Thyroid gland (tissue), 4 donors: ENCODE results near the gene GPR173. TPM values are rescaled to one million over a fixed set of nuclear protein-coding genes. Genes with fewer than 3 reads are reported as not detected.
A peak's percentile ranks its signal among the peaks of the same experiment; 100 is the strongest.

Experiments used
- DNase-seq, 2 donors: peaks; one replicate each; pipeline ENCODE4 v3.0.0-alpha.2; 2019
- H3K27ac ChIP-seq, 3 donors: fragments of 200-600 bp; sonication (generic); 1 replicate in 2 of 3; 2 replicates in 1 of 3; pipeline ENCODE4 v1.5.1; 2016 to 2019; ENCODE audit warnings: mild to moderate bottlenecking in 1 of 3, moderate library complexity in 1 of 3
- H3K27me3 ChIP-seq: fragments of 200-600 bp; sonication (generic); one replicate; pipeline ENCODE4 v1.5.1; 2019
- H3K36me3 ChIP-seq, 2 donors: fragments of 200-600 bp; sonication (generic); one replicate each; pipeline ENCODE4 v1.5.1; 2016 to 2019
- H3K4me1 ChIP-seq, 2 donors: fragments of 200-600 bp; sonication (generic); one replicate each; pipeline ENCODE4 v1.5.1; 2017 to 2019
- H3K4me3 ChIP-seq, 3 donors: fragments of 200-600 bp; sonication (generic); replicated peaks in 1 of 3; 1 replicate in 2 of 3; 2 replicates in 1 of 3; pipeline ENCODE4 v1.5.1; 2016; ENCODE audit warnings: mild to moderate bottlenecking in 1 of 3
- H3K9me3 ChIP-seq: fragments of 200-600 bp; sonication (generic); one replicate; pipeline ENCODE4 v1.5.1; 2017
- CTCF ChIP-seq, 6 experiments: fragments of 200-600 bp in 3 of 6; fragments of 450-650 bp in 3 of 6; sonication (generic) in 3 of 6; IDR thresholded peaks; one replicate each; pipeline ENCODE4 v1.5.1; 2016 to 2019; ENCODE audit warnings: antibody characterized with exemption in 6 of 6, mild to moderate bottlenecking in 2 of 6, inconsistent platforms in 1 of 6, moderate library complexity in 1 of 6
- POLR2A ChIP-seq, 2 donors: fragments of 450-650 bp; IDR thresholded peaks; one replicate each; pipeline ENCODE4 v1.6.1; 2017; ENCODE audit warnings: antibody characterized with exemption in 2 of 2, mild to moderate bottlenecking in 2 of 2, moderate library complexity in 1 of 2
- WGBS, 2 donors: methylation state at CpG; one replicate each; pipeline ENCODE4 v1.1.5; 2017; 5-methylcytosine and 5-hydroxymethylcytosine counted together
- intact Hi-C: fragments of 100-400 bp; cut with DNase I; formaldehyde crosslinking; loops from one replicate; pipeline ENCODE4 v1.15.1; 2023
- total RNA-seq, 4 donors: library from RNA; depleted of rRNA; stranded (reverse); fragments of >200 nt; gene quantifications; one replicate each; pipeline ENCODE4 v1.2.3, GENCODE V29; 2016

GPR173 gene
- total RNA-seq, 4 donors from 2014 or later: 0.78 to 1.3 (median 1.1) TPM

GRCh38 chrX:53077207-53078197 is 28.9 kb downstream of the GPR173 start:
- Histone ChIP-seq H3K4me3 (no peak overlapping the region), H3K27me3 (no peaks in the 10 kb centered on the region), H3K4me1 (peaks cover 0 to 1% of the 10 kb centered on the region in 2 donors), H3K36me3 (no peaks in the 10 kb centered on the region), H3K27ac (no peak overlapping the region), H3K9me3 (no peaks in the 10 kb centered on the region)
- no peak for DNase-seq
- WGBS, 2 donors: 94% methylated on average over 11 to 12 of the region's 27 CpGs
- no peak for TF ChIP-seq CTCF (IDR thresholded peaks at IDR 0.05)
- TF ChIP-seq POLR2A (IDR thresholded peaks at IDR 0.05): no peak
- intact Hi-C loops: loop anchor here (10.0 kb wide), 1 partner anchor 147 kb away; the partner anchor contains the start of gene KDM5C

- 85 to 100% methylated on average over 1 of the region's 1 CpG for WGBS, 2 donors
- TF ChIP-seq CTCF (IDR thresholded peaks at IDR 0.05) (no peak), POLR2A (IDR thresholded peaks at IDR 0.05) (no peak)
- DNase-seq: no peak
- no peaks in the 10 kb centered on the region for H3K9me3 ChIP-seq
- H3K27me3 ChIP-seq: no peaks in the 10 kb centered on the region
- H3K4me1 ChIP-seq: peaks cover under 1 to 4% of the 10 kb centered on the region in 2 donors
- H3K4me3 ChIP-seq: no peak overlapping the region
- H3K36me3 ChIP-seq: no peaks in the 10 kb centered on the region
- intact Hi-C loops: loop anchor here (10.0 kb wide), 1 partner anchor 146 kb away; the partner anchor contains the start of gene KDM5C
- no peak overlapping the region for H3K27ac ChIP-seq
These were observed 30.4 kb downstream of the GPR173 start for GRCh38 chrX:53078943-53079342.

DNA sequence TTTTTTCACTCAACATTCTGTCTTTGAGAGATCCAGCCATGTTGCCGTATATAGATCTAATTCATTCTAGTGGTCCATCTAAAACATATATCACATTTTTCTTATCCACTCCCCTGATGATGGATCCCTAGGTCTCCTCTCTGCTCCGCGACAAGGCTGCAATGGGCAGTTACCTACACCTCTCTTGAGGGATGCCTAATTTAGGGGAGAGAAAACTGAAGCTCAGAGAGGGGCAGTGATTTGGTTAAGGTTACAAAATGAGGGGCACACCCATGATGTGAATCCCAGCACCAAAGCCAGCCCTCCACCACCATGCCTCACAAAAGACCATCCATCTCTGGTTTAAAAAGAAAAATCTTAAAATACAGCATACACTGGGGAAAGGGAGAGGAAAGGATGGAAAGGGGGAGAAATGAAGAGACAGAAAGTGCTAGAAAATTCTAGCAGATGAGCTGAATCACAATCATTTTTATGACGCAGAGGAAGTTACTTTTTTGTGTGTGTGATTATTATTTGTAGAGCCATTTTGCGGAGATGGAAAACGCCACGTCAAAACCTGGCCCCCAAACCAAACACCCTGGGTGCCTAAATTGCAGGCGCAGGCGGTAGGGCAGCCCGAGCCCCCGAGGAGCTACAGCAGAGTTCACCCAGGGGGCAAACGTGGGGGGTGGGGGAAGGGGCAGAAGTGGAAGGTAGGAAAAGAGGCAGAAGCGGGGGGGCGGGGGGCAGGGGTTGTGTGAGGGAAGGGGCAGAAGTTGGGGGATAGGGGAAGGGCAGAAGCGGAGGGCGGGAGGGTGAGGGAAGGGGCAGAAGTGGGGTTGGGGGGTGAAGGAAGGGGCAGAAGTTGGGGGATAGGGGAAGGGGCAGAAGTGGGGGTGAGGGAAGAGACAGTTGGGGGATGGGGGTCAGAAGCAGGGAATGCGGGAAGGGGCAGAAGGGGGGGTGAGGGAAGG is 32.3 kb downstream of the GPR173 start:
- Histone ChIP-seq H3K36me3 (peaks cover 0 to 9% of the 10 kb centered on the region in 2 donors), H3K27ac (peak overlapping the region; percentile 68 to 94 (median 75)), H3K9me3 (no peaks in the 10 kb centered on the region), H3K4me1 (peaks cover 5 to 10% of the 10 kb centered on the region in 2 donors), H3K4me3 (no peak overlapping the region), H3K27me3 (no peaks in the 10 kb centered on the region)
- WGBS, 2 donors: 45 to 47% methylated on average over 7 to 8 of the region's 17 CpGs
- no peak for DNase-seq
- no peak for TF ChIP-seq POLR2A (IDR thresholded peaks at IDR 0.05)
- no peak for TF ChIP-seq CTCF (IDR thresholded peaks at IDR 0.05)
- intact Hi-C loops: no loop called here

DNA sequence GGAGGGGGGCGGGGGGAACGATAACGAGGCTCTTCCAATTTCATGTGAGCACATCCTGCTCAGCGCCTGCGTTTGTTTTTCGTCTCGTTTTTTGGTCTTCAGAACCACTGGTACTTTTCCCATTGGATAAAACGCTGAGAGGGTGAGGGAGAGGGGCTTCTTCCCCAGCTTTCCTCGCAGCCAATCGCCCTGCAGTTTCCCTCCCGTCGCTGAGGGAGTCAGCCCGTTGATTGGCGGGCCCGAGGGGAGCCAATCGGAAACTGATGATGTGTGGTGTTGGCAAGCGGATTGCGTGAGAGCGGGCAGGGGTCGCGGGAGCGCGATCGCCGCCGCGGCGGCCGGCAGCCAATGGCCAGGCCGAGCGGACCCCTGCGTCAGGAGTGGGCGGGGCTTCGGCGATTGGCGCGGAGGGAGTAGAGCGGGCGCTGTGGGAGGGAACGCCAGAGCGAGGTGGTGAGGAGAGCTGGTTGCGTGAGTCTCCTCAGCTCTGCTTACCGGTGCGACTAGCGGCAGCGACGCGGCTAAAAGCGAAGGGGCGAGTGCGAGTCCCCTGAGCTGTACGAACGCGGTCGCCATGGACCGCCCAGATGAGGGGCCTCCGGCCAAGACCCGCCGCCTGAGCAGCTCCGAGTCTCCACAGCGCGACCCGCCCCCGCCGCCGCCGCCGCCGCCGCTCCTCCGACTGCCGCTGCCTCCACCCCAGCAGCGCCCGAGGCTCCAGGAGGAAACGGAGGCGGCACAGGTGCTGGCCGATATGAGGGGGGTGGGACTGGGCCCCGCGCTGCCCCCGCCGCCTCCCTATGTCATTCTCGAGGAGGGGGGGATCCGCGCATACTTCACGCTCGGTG is 33.6 kb downstream of the GPR173 start, which contains the start of gene TSPYL2:
Gene TSPYL2 (plus strand): TSS at position 443 of the 848 bp plus-strand sequence. CDS start 132 bp downstream, at position 575.
- 1 to 2% methylated on average over 12 to 15 of the region's 86 CpGs for WGBS, 2 donors
- peaks cover 0 to 9% of the 10 kb centered on the region in 2 donors for H3K36me3 ChIP-seq

More for the DNA sequence above, 33.6 kb downstream of the GPR173 start, which contains the start of gene TSPYL2:
- peak; percentile 94 for DNase-seq
- TF ChIP-seq POLR2A (IDR thresholded peaks at IDR 0.05): peak; percentile 90 to 99
- TF ChIP-seq CTCF (IDR thresholded peaks at IDR 0.05): no peak
- Histone ChIP-seq H3K27me3 (no peaks in the 10 kb centered on the region), H3K4me3 (peak within 1 kb of the TSS; percentile 33 to 76 (median 60)), H3K4me1 (peaks cover 5 to 13% of the 10 kb centered on the region in 2 donors), H3K9me3 (no peaks in the 10 kb centered on the region), H3K27ac (peak within 1 kb of the TSS; percentile 84 to 94 (median 90))
- intact Hi-C loops: no loop called here
